Measurements from ENCODE around the gene OR8J1. TPM values are rescaled to one million over a fixed set of nuclear protein-coding genes. Genes with fewer than 3 reads are reported as not detected.

Gene OR8J1
- total and polyA plus RNA-seq, 2 experiments from 2014 or later, result not detected

- TF ChIP-seq ZNF462 (CRISPR knock-in tag; IDR thresholded peaks at IDR 0.05), result no peak
- no peak for TF ChIP-seq NANOG (IDR thresholded peaks at IDR 0.05; ENCODE audit: borderline replicate concordance)
Measured at GRCh38 chr11:56380120-56380519, 26.0 kb downstream of the OR8J1 start (continued).

GRCh38 chr11:56394381-56394780 is 40.3 kb downstream of the OR8J1 start:
- H3K4me1 Mint-ChIP-seq, result no peaks in the 10 kb centered on the region
- H3K27me3 Mint-ChIP-seq (ENCODE audit: insufficient read depth, low read depth, poor library complexity), result no peaks in the 10 kb centered on the region
- TF ChIP-seq EZH2phosphoT487 (IDR thresholded peaks at IDR 0.05; ENCODE audit: unreplicated experiment), result no peak
- no peak for TF ChIP-seq CTCF (conservative IDR thresholded peaks at IDR 0.05; ENCODE audit: low read depth in 2 of 2)
- TF ChIP-seq ZNF114 (CRISPR knock-in tag; IDR thresholded peaks at IDR 0.05), result no peak
- no peak for TF ChIP-seq POLR2AphosphoS5 (IDR thresholded peaks at IDR 0.05; ENCODE audit: low read depth)
- no peak for TF ChIP-seq ETS1 (IDR thresholded peaks at IDR 0.05)
- TF ChIP-seq JUNB (IDR thresholded peaks at IDR 0.05; ENCODE audit: unreplicated experiment), result no peak
- TF ChIP-seq STAT1 (IDR thresholded peaks at IDR 0.05; ENCODE audit: unreplicated experiment), result no peak
- no peak for TF ChIP-seq NANOG (IDR thresholded peaks at IDR 0.05; ENCODE audit: borderline replicate concordance)
- no peak for TF ChIP-seq ZNF331 (CRISPR knock-in tag; IDR thresholded peaks at IDR 0.05; ENCODE audit: low read depth)
- no peak for TF ChIP-seq EZH2 (IDR thresholded peaks at IDR 0.05; ENCODE audit: low read depth, unreplicated experiment)
- TF ChIP-seq REST (IDR thresholded peaks at IDR 0.05; ENCODE audit: unreplicated experiment), result no peak

More at GRCh38 chr11:56394381-56394780, 40.3 kb downstream of the OR8J1 start:
- H3K4me3 ChIP-seq, result no peak overlapping the region
- H3K27ac ChIP-seq (ENCODE audit: low read depth), result no peak overlapping the region
- H3K36me3 ChIP-seq (ENCODE audit: insufficient read depth), result no peaks in the 10 kb centered on the region
- no peaks in the 10 kb centered on the region for H3K9me2 ChIP-seq (ENCODE audit: insufficient read depth)
- H2AFZ ChIP-seq, result no peak overlapping the region
- no peaks in the 10 kb centered on the region for H3K79me2 ChIP-seq (replicated peaks; ENCODE audit: insufficient read depth)
- H3K27ac Mint-ChIP-seq, result no peak overlapping the region
- no peaks in the 10 kb centered on the region for H3K27me3 ChIP-seq (ENCODE audit: insufficient read depth)
- H3F3A ChIP-seq (replicated peaks; ENCODE audit: low read depth), result no peaks in the 10 kb centered on the region
- no peak overlapping the region for H3K4me2 ChIP-seq
- no peaks in the 10 kb centered on the region for H3K36me3 Mint-ChIP-seq (ENCODE audit: low read depth)
- H3K9me3 Mint-ChIP-seq, result no peaks in the 10 kb centered on the region
- H3K4me1 ChIP-seq (ENCODE audit: insufficient read depth), result no peaks in the 10 kb centered on the region
- H4K20me1 ChIP-seq (replicated peaks; ENCODE audit: insufficient read depth), result no peaks in the 10 kb centered on the region
- H3K4me3 Mint-ChIP-seq, result no peak overlapping the region
- DNase-seq (ENCODE audit: low spot score) (no peak), ATAC-seq (no peak)
